ENCODE data around the gene PSMG1. TPM values are rescaled to one million over a fixed set of nuclear protein-coding genes. Genes with fewer than 3 reads are reported as not detected.

Gene PSMG1
- total and polyA plus RNA-seq, 10 of the 15 experiments (the other 5 are each of a cell fraction or from before 2014, with no cell fraction given) = 21.3 to 248 (median 121) TPM

DNA sequence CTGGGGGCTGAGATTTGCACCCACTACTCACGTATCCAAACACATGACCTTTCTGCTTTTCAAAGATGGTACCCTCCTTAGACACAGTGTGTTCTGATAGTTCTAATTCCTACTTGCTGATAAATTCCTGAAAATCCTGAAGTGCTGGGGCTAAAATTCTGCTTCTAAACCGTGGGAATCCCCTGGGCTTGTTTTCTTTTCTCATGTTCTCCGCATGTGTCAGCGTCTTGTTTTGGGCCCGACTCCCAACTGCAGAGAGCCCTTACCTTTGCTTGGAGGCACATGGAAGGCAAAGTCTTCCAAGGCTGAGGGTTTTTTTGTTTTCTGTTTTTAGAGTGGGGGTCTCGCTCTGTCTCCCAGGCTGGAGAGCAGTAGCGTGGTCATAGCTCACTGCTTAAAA, 27.2 kb downstream of the PSMG1 start:
- intact Hi-C loops (cut with micrococcal nuclease; ENCODE audit: unreplicated experiment) (no loop called here), in situ Hi-C loops (cut with MboI) (no loop called here)
- ATAC-seq = no peak
- no peak overlapping the region for H3K27ac ChIP-seq (ENCODE audit: control insufficient read depth, insufficient read depth)
- DNase-seq (ENCODE audit: low read depth, low spot score) = no peak
- H4K20me1 ChIP-seq (ENCODE audit: control insufficient read depth, insufficient read depth) = no peaks in the 10 kb centered on the region
- TF ChIP-seq YBX1 (IDR thresholded peaks at IDR 0.05) = no peak
- no peak for TF ChIP-seq IRF4 (IDR thresholded peaks at IDR 0.05; ENCODE audit: low read depth, low read length)
- no peak for TF ChIP-seq CHD2 (IDR thresholded peaks at IDR 0.05; ENCODE audit: borderline replicate concordance, low read depth, low read length)
- no peak for TF ChIP-seq TCF12 (IDR thresholded peaks at IDR 0.05; ENCODE audit: low read depth, low read length)
- TF ChIP-seq SUPT20H (IDR thresholded peaks at IDR 0.05; ENCODE audit: borderline replicate concordance, control insufficient read depth, low read depth, low read length) = no peak
- no peak for TF ChIP-seq JUND (IDR thresholded peaks at IDR 0.05; ENCODE audit: low read depth, low read length)
- TF ChIP-seq RAD51 (IDR thresholded peaks at IDR 0.05) = no peak
- no peak for TF ChIP-seq SMAD5 (IDR thresholded peaks at IDR 0.05; ENCODE audit: low read depth)
- no peak for TF ChIP-seq POLR2AphosphoS2 (IDR thresholded peaks at IDR 0.05; ENCODE audit: low read depth, low read length)
- TF ChIP-seq CBX5 (IDR thresholded peaks at IDR 0.05; ENCODE audit: low read depth) = no peak
- TF ChIP-seq, protein P1, sequence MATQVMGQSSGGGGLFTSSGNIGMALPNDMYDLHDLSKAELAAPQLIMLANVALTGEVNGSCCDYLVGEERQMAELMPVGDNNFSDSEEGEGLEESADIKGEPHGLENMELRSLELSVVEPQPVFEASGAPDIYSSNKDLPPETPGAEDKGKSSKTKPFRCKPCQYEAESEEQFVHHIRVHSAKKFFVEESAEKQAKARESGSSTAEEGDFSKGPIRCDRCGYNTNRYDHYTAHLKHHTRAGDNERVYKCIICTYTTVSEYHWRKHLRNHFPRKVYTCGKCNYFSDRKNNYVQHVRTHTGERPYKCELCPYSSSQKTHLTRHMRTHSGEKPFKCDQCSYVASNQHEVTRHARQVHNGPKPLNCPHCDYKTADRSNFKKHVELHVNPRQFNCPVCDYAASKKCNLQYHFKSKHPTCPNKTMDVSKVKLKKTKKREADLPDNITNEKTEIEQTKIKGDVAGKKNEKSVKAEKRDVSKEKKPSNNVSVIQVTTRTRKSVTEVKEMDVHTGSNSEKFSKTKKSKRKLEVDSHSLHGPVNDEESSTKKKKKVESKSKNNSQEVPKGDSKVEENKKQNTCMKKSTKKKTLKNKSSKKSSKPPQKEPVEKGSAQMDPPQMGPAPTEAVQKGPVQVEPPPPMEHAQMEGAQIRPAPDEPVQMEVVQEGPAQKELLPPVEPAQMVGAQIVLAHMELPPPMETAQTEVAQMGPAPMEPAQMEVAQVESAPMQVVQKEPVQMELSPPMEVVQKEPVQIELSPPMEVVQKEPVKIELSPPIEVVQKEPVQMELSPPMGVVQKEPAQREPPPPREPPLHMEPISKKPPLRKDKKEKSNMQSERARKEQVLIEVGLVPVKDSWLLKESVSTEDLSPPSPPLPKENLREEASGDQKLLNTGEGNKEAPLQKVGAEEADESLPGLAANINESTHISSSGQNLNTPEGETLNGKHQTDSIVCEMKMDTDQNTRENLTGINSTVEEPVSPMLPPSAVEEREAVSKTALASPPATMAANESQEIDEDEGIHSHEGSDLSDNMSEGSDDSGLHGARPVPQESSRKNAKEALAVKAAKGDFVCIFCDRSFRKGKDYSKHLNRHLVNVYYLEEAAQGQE (IDR thresholded peaks at IDR 0.05; ENCODE audit: low read depth, low read length) = no peak
- no peak for TF ChIP-seq FOS (IDR thresholded peaks at IDR 0.05; ENCODE audit: borderline replicate concordance, extremely low read depth, insufficient read length)
- TF ChIP-seq ZBED1 (IDR thresholded peaks at IDR 0.05; ENCODE audit: borderline replicate concordance) = no peak
- WGBS (ENCODE audit: insufficient coverage, insufficient replicate concordance, low lambda C conversion rate, missing lambda C conversion rate) = 67% methylated on average over 7 of the region's 7 CpGs
- ChIA-PET CTCF (no interaction called here), RAD21 (ENCODE audit: unreplicated experiment) (no interaction called here), POLR2A (no interaction called here), SMC1A (ENCODE audit: uncharacterized antibody, unreplicated experiment) (no interaction called here)
- H3K4me3 ChIP-seq = no peak overlapping the region
- H3K4me1 ChIP-seq (ENCODE audit: control insufficient read depth, insufficient read depth, low read length) = no peaks in the 10 kb centered on the region
- no peaks in the 10 kb centered on the region for H3K79me2 ChIP-seq (ENCODE audit: control insufficient read depth, insufficient read depth, low read length)
- no peaks in the 10 kb centered on the region for H3K36me3 ChIP-seq (ENCODE audit: control insufficient read depth in 2 of 2, insufficient read depth in 2 of 2, low read length in 1 of 2)
- no peaks in the 10 kb centered on the region for H3K27me3 ChIP-seq (replicated peaks in 1 of 2; ENCODE audit: control insufficient read depth in 2 of 2, insufficient read depth in 2 of 2, low read length in 1 of 2)
- no TSS peak for BruUV-seq (replicated peaks)
- H3K4me2 ChIP-seq (ENCODE audit: control insufficient read depth, insufficient read depth) = no peak overlapping the region
- no peak for FAIRE-seq
- no peak overlapping the region for H3K9ac ChIP-seq (ENCODE audit: control insufficient read depth, insufficient read depth, low read length)
- H2AFZ ChIP-seq (ENCODE audit: control insufficient read depth, low read depth, low read length) = no peak overlapping the region
- no peaks in the 10 kb centered on the region for H3K9me3 ChIP-seq (replicated peaks; ENCODE audit: control insufficient read depth, insufficient read depth, low read length)

Measured in GM12878 (cell line).